Activated naive CD4-positive, alpha-beta T cell treated with anti-CD3 and anti-CD28 coated beads, Interleukin-2, amount 50 U/mL, for 16 hours (primary cell): ENCODE measurements around the gene LGMN.
"Not testable (repeated sequence)": the region's sequence is repeated elsewhere in the genome, so short reads cannot be mapped to it uniquely, and the experiment has no call there.

Source experiments
- DNase-seq: peaks from one replicate; pipeline ENCODE4 v3.0.0-alpha.2; 2020

Gene LGMN

DNA sequence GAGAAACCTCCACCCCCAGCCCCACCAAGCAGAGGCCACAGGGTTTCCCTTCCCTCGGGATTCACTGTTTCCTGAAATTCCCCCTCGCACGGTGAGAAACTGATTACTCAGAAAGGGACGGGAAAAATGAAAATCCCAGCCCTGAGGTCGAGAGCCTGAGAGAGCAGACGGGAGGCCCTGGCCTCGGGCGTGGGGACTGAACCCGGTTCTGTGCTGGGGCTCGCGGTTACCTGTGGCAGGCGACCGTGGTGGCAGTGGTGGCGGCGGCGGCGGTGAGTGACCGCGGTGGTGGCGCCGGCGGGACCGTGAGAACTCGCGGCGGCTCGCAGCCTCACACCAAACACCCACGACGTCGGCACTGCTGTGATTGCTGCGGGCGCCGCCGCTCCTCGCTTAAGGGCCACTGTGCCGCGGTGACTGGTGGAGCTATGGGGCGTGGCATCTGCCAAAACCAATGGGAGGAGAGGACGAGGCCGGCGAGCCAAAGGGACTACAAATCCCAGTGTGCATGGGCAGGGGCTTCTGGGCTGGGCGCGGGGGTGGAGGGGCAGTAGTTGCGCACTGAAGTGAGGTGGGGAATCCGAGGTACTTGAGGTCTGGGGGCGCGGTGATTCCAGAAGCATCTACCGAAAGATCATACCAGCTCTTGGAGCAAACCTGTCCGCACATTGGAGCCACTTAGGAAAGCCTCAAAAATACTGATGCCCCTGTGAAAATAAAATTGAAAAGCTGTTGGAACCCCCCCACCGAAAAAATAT lies at the start of gene LGMN:
Gene LGMN (minus strand): TSS at position 369 of the 758 bp plus-strand sequence. CDS start 15,841 bp downstream, outside the sequence.
- DNase-seq, result peak; percentile 88

DNA sequence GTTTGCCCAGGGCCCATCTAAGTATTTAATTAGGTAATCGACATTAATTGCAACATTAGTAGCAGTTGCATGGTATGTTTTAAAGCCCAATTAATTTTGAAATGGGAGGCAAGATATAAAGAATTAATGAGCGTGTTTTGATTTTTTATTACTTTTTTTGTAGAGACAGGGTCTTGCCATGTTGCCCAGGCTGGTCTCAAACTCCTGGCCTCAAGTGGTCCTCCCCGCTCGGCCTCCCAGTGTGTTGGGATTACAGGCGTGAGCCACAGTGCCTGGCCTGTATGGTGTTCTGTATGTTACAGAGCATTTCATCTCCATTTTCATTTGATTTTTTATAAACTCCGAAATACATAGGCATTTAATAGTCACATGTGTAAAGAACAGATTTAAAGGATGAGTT lies 46.5 kb upstream of the LGMN start:
- DNase-seq, result no peak

GRCh38 chr14:92794547-92794941 lies 46.1 kb upstream of the LGMN start:
- DNase-seq, result no peak

GRCh38 chr14:92793709-92794546 lies 45.5 kb upstream of the LGMN start, which contains the start of gene GOLGA5:
TSS of gene GOLGA5 (plus strand) at chr14:92794305. CDS start at chr14:92797438, 3,133 bp downstream.
- peak; percentile 97 for DNase-seq

- no peak for DNase-seq
These were observed 44.5 kb upstream of the LGMN start for GRCh38 chr14:92792885-92793284.

GRCh38 chr14:92789457-92790089 lies 41.1 kb upstream of the LGMN start:
- DNase-seq, result no peak

DNA sequence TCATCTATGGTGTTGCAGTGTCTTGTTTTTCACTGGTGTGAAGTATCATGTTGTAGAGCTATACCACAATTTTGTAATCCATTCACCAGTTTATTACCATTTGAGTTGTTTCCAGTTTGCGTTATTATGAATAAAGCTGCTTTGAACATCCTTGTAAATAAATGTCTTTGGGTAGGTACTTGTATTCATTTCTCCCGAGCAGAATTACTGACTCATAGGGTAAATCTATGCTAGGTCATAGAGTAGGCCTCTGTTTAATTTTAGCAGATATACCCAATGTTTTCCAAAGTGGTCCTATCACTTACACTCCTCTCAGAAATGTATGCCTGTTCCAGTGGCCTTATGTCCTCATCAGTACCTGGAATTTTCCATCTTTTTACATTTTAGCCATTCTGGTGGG lies 39.1 kb upstream of the LGMN start:
- no peak for DNase-seq

- DNase-seq, result no peak
These were observed 38.0 kb upstream of the LGMN start for GRCh38 chr14:92786427-92786756.

- DNase-seq, result no peak
These were observed 37.4 kb upstream of the LGMN start for GRCh38 chr14:92785667-92786426.

DNA sequence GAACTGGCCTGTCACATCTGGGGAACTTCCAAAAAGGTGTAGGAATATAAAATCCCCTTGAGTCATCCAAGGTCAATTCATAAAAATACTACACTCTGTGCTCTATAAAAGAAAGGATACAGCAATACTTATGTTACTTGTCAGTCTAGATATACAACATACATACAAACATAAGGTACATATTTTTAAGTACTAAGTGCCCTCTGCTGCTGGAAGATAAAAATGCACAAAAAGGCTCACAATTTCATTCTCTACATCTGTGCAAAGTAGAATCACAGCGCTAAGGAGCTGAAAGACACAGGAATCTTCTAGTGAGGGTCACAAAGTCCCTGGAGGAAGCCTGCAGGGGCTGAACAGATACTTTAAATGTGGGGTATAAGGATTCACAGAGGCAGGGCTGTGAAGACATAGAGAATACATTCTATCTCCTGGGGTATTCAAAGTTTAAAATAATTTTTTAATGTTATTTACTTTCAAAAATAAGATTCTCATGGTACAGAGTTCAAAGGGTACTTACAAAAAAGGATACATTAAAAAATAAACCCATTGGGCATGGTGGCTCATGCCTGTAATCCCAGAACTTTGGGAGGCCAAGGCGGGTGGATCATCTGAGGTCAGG lies 35.5 kb upstream of the LGMN start:
- DNase-seq, result peak; percentile 16

- no peak for DNase-seq
These were observed 32.9 kb upstream of the LGMN start for GRCh38 chr14:92781350-92781749.

DNA sequence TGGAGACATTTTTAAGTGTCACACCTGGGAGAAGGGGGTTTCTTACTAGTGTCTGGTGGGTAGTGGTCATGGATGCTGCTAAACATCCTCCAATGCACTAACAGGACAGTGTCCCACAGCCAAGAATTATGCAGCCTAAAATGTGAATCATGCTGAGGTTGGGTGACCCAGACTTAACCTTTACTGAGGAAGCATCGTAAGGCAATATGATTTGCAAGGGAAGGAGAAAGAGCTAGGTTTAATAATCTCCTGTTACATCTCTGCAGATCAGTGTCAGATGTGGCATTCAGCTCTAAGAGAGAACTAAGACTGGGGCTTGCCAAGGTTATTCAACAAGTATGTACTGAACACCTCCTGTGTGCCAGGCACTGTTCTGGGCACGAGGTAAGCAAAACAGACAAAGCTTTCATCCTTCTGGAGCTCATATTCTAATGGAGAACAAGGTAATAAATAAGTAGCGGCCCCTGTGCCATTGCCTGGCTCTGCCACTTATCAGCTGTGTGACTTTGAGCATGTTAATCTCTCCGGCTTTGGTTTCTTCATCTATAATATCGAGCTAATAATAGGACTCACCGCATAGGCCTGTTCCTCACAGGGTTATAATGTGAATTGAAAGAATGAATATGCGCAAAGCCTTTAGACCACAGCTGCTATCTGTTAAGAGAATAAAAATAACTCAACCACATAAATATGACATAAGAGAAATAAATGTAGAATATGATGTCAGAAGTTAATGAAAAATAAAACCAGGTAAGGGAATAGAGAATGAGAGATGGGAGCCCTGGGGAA lies 32.2 kb upstream of the LGMN start:
- DNase-seq, result no peak

- not testable (repeated sequence) for DNase-seq
These were observed 30.6 kb upstream of the LGMN start for GRCh38 chr14:92778868-92779565.

DNA sequence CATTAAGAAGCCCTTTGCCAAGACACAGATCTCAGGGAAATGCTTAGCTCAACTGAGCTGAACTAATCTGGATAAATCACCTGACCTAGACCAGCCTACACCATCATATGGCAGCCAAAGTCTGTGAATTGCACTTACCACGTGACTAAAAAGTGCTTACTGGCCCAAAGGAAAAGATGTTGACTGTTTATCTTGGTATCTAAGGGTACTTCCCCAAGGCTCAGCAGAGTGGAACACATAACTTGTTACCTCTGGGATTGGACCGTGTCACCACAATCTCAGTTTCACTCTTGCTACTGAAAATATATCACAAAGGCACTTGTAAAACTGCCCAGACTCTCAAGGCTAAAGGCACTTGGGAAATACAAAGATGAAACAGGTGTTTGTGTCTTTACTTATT lies 26.9 kb upstream of the LGMN start:
- not testable (repeated sequence) for DNase-seq

GRCh38 chr14:92774572-92774971 lies 26.1 kb upstream of the LGMN start:
- DNase-seq, result no peak

- DNase-seq, result no peak
These were observed 22.1 kb upstream of the LGMN start for GRCh38 chr14:92770484-92770883.

- no peak for DNase-seq
These were observed 20.4 kb upstream of the LGMN start for GRCh38 chr14:92768795-92769194.

DNA sequence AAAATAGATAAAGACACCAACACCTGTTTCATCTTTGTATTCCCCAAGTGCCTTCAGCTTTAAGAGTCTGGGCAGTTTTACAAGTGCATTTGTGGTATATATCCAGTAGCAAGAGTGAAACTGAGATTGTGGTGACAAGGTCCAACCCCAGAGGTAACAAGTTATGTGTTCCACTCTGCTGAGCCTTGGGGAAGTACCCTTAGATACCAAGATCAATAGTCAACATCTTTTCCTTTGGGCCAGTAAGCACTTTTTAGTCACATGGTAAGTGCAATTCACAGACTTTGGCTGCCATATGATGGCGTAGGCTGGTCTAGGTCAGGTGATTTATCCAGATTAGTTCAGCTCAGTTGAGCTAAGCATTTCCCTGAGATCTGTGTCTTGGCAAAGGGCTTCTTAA lies 19.8 kb upstream of the LGMN start:
- not testable (repeated sequence) for DNase-seq

GRCh38 chr14:92763666-92764631 lies 15.5 kb upstream of the LGMN start:
- DNase-seq, result not testable (repeated sequence)

- no peak for DNase-seq
These were observed 12.0 kb upstream of the LGMN start for GRCh38 chr14:92760524-92760805.
